Central memory CD8-positive, alpha-beta T cell (primary cell): ENCODE data around the gene ATP5F1D.

Source experiments
- ATAC-seq: fragments of 150-1000 bp; cut with Tn5 transposase; replicated peaks from 2 replicates; pipeline ENCODE4 v1.10.0; 2022; ENCODE audit warnings: mild to moderate bottlenecking, moderate FRiP score, moderate number of reproducible peaks; ENCODE audit not compliant: poor library complexity, severe bottlenecking; ENCODE audit errors: extremely low read depth
- DNase-seq, 2 donors: peaks; one replicate each; pipeline ENCODE4 v3.0.0; 2021; ENCODE audit warnings: low spot score in 2 of 2
- H3K27ac Mint-ChIP-seq: one replicate; pipeline ENCODE4 v1.8.0; 2022; ENCODE audit warnings: low read depth, mild to moderate bottlenecking, moderate library complexity, mixed read lengths
- H3K27me3 Mint-ChIP-seq: one replicate; pipeline ENCODE4 v1.8.0; 2022; ENCODE audit warnings: mixed read lengths
- H3K36me3 Mint-ChIP-seq: one replicate; pipeline ENCODE4 v1.8.0; 2022; ENCODE audit warnings: mild to moderate bottlenecking, moderate library complexity, mixed read lengths; ENCODE audit not compliant: insufficient read depth
- H3K4me1 Mint-ChIP-seq: one replicate; pipeline ENCODE4 v1.8.0; 2022; ENCODE audit warnings: mixed read lengths
- H3K4me3 Mint-ChIP-seq: one replicate; pipeline ENCODE4 v1.8.0; 2022; ENCODE audit warnings: mild to moderate bottlenecking, moderate library complexity, mixed read lengths
- H3K9me3 Mint-ChIP-seq: one replicate; pipeline ENCODE4 v1.8.0; 2022; ENCODE audit warnings: mixed read lengths

Gene ATP5F1D

DNA sequence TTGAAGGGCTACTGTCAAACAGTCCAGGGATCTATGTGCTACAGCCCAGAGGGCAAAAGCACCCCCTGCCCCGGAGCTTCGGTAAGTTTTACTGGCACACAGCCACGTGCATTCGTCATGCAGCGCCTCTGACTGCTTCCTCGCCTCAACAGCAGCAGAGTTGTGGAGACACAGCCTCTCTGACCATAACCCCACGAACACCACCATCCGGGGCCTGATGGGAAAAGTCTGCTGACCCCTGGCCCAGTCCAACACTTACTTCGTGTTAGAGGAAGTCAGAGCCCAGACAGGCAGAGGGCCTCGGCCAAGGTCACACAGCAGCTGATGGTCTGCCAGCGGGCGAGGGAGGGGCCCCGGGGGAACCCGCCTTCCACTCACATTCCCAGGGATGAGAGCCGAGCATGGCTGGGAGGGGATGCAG, 8.9 kb upstream of the ATP5F1D start:
- Mint-ChIP-seq H3K27ac (no peak overlapping the region), H3K27me3 (no peaks in the 10 kb centered on the region), H3K4me1 (no peaks in the 10 kb centered on the region), H3K36me3 (no peaks in the 10 kb centered on the region), H3K4me3 (no peak overlapping the region), H3K9me3 (no peaks in the 10 kb centered on the region)
- ATAC-seq, result no peak
- no peak for DNase-seq

DNA sequence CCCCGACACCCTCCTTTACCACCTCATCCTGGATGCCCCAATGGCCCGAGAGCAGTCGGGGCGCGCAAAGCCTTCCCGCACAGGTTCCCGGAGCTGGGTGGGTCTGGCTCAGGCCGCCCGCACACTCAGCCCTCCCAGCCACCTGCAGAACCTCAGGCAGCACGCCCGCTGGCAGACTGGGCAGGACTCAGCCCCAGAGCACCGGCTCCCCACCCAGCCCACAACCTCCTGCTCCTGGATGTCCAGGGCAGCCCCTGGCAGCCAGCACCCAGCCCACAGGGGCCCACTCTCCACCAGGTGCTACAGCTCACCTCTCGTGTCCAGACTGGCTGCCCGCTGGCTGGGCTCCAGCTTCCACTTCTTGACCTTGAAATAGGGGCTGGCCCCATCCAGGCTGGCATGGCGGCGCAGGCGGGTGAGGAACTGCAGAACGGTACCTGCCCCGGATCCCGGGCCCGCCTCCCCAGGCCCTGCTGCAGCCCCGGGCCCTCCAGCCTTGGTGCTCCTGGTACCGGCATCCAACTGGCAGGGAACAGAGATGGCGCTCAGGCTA, 8.4 kb upstream of the ATP5F1D start:
- no peaks in the 10 kb centered on the region for H3K9me3 Mint-ChIP-seq
- no peak for ATAC-seq
- H3K4me1 Mint-ChIP-seq, result peaks cover 1% of the 10 kb centered on the region
- peaks cover 2% of the 10 kb centered on the region for H3K27me3 Mint-ChIP-seq
- no peak for DNase-seq
- no peak overlapping the region for H3K4me3 Mint-ChIP-seq
- H3K27ac Mint-ChIP-seq, result no peak overlapping the region
- H3K36me3 Mint-ChIP-seq, result no peaks in the 10 kb centered on the region

GRCh38 chr19:1234051-1234954, 7.2 kb upstream of the ATP5F1D start:
- H3K27me3 Mint-ChIP-seq, result peaks cover 12% of the 10 kb centered on the region

DNA sequence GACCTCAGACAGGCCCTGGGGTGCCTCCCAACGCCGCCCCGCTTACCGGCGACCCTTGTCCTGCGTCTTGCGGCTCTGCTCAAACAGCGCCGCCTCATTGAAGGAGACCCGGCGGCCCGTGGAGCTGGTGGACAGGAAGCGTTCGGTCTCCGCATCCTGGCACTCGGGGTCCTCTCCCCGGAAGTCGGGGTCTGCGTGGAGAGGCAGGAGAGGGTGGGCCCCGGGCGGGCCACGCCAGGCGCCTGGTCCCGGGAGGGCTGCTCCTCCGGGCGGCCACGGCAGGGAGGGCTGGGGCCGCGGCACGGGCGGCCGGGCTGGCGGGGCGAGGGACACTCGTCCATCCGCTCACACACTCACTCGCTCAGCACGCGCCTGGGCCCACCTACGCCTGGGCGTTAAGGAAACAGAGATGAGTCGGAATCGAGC, 6.6 kb upstream of the ATP5F1D start:
- Mint-ChIP-seq H3K4me1 (peaks cover 10% of the 10 kb centered on the region), H3K27me3 (peaks cover 12% of the 10 kb centered on the region), H3K4me3 (peak overlapping the region; percentile 23), H3K9me3 (no peaks in the 10 kb centered on the region), H3K27ac (no peak overlapping the region), H3K36me3 (no peaks in the 10 kb centered on the region)
- DNase-seq (no peak), ATAC-seq (no peak)

More at GRCh38 chr19:1234051-1234954, 7.2 kb upstream of the ATP5F1D start:
- H3K4me1 Mint-ChIP-seq, result peaks cover 10% of the 10 kb centered on the region
- H3K9me3 Mint-ChIP-seq, result no peaks in the 10 kb centered on the region
- no peak overlapping the region for H3K4me3 Mint-ChIP-seq
- no peak overlapping the region for H3K27ac Mint-ChIP-seq
- DNase-seq (no peak), ATAC-seq (no peak)
- H3K36me3 Mint-ChIP-seq, result no peaks in the 10 kb centered on the region

GRCh38 chr19:1235625-1236538, 5.7 kb upstream of the ATP5F1D start:
- Mint-ChIP-seq H3K36me3 (no peaks in the 10 kb centered on the region), H3K4me1 (peaks cover 10% of the 10 kb centered on the region), H3K4me3 (peak overlapping the region; percentile 23), H3K27ac (no peak overlapping the region), H3K27me3 (peaks cover 12% of the 10 kb centered on the region), H3K9me3 (no peaks in the 10 kb centered on the region)
- DNase-seq, result no peak
- no peak for ATAC-seq

DNA sequence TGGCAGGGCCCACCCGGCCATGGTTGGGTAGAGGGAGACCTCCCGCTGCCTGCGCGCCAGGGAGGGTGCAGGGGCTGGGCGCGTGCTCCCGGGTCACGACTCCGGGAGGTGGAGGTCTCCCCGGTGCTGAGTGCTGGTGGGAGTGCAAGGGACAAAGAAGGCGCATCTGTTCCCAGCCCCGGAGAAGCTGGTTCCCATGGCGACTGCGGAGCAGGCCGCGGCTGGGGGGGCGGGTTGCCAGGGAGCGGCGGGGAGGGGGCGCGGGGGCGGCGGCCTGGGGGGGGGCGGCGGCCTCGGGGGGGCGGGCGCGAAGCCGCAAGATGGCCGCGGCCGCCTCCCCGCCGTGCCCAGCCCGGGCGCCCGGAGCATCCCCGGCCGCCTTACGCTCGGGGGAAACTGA, 5.0 kb upstream of the ATP5F1D start:
- Mint-ChIP-seq H3K36me3 (peaks cover 6% of the 10 kb centered on the region), H3K9me3 (no peaks in the 10 kb centered on the region), H3K27ac (no peak overlapping the region), H3K27me3 (peaks cover 12% of the 10 kb centered on the region), H3K4me1 (peaks cover 15% of the 10 kb centered on the region), H3K4me3 (no peak overlapping the region)
- DNase-seq (no peak), ATAC-seq (no peak)

- ATAC-seq (no peak), DNase-seq (no peak)
- peaks cover 12% of the 10 kb centered on the region for H3K27me3 Mint-ChIP-seq
- H3K4me3 Mint-ChIP-seq, result peak overlapping the region; percentile 52
- no peaks in the 10 kb centered on the region for H3K9me3 Mint-ChIP-seq
- peaks cover 17% of the 10 kb centered on the region for H3K4me1 Mint-ChIP-seq
- no peak overlapping the region for H3K27ac Mint-ChIP-seq
- peaks cover 7% of the 10 kb centered on the region for H3K36me3 Mint-ChIP-seq
These were observed 4.4 kb upstream of the ATP5F1D start for GRCh38 chr19:1237027-1237659.

- H3K27me3 Mint-ChIP-seq, result peaks cover 12% of the 10 kb centered on the region
- peaks cover 17% of the 10 kb centered on the region for H3K4me1 Mint-ChIP-seq
- H3K36me3 Mint-ChIP-seq, result peaks cover 7% of the 10 kb centered on the region
- H3K4me3 Mint-ChIP-seq, result peak within 1 kb of the TSS; percentile 87
- H3K27ac Mint-ChIP-seq, result peak within 1 kb of the TSS; percentile 96
- ATAC-seq (no peak), DNase-seq (no peak)
- no peaks in the 10 kb centered on the region for H3K9me3 Mint-ChIP-seq
These were observed 3.7 kb upstream of the ATP5F1D start, which contains the start of gene CBARP for GRCh38 chr19:1237754-1238368. CBARP (minus strand) TSS chr19:1238005; CDS start chr19:1236100, 1,905 bp downstream.

GRCh38 chr19:1238369-1239303, 2.9 kb upstream of the ATP5F1D start:
- H3K4me3 Mint-ChIP-seq, result peak overlapping the region; percentile 87
- H3K27ac Mint-ChIP-seq, result peak overlapping the region; percentile 96
- H3K9me3 Mint-ChIP-seq, result no peaks in the 10 kb centered on the region
- DNase-seq, result no peak
- H3K36me3 Mint-ChIP-seq, result peaks cover 7% of the 10 kb centered on the region
- peaks cover 12% of the 10 kb centered on the region for H3K27me3 Mint-ChIP-seq
- peaks cover 17% of the 10 kb centered on the region for H3K4me1 Mint-ChIP-seq
- ATAC-seq, result no peak

GRCh38 chr19:1239420-1239795, 2.1 kb upstream of the ATP5F1D start:
- ATAC-seq (no peak), DNase-seq (no peak)
- Mint-ChIP-seq H3K36me3 (peaks cover 7% of the 10 kb centered on the region), H3K4me3 (peak overlapping the region; percentile 87), H3K27me3 (peaks cover 12% of the 10 kb centered on the region), H3K9me3 (no peaks in the 10 kb centered on the region), H3K4me1 (peaks cover 17% of the 10 kb centered on the region), H3K27ac (peak overlapping the region; percentile 96)
